ENCODE data around the gene OTOP2.
"Not testable (repeated sequence)": the region's sequence is repeated elsewhere in the genome, so short reads cannot be mapped to it uniquely, and the experiment has no call there.

The OTOP2 gene

GRCh38 chr17:74954665-74955421 is 30.8 kb downstream of the OTOP2 start:
- no peak for DNase-seq

- DNase-seq = no peak
Observed at GRCh38 chr17:74956093-74956492, 32.0 kb downstream of the OTOP2 start.

- peak; percentile 62 to 81 for DNase-seq
Observed at GRCh38 chr17:74957935-74958740, 34.1 kb downstream of the OTOP2 start.

- no peak for DNase-seq
Observed at GRCh38 chr17:74959826-74960515, 35.9 kb downstream of the OTOP2 start.

- peak; percentile 49 to 51 for DNase-seq
Observed at GRCh38 chr17:74960570-74961342, 36.7 kb downstream of the OTOP2 start.

- peak; percentile 75 to 83 for DNase-seq
Observed at GRCh38 chr17:74961657-74962350, 37.7 kb downstream of the OTOP2 start.

- no peak for DNase-seq
Observed at GRCh38 chr17:74962622-74963394, 38.7 kb downstream of the OTOP2 start.

- DNase-seq = no peak
Observed at GRCh38 chr17:74963656-74964055, 39.6 kb downstream of the OTOP2 start.

- DNase-seq = no peak
Observed at GRCh38 chr17:74964246-74964761, 40.2 kb downstream of the OTOP2 start.

GRCh38 chr17:74964988-74965622 is 41.0 kb downstream of the OTOP2 start:
- no peak for DNase-seq

GRCh38 chr17:74968361-74968780 is 44.3 kb downstream of the OTOP2 start:
- DNase-seq = no peak

- not testable (repeated sequence) for DNase-seq
Observed at GRCh38 chr17:74969501-74969900, 45.4 kb downstream of the OTOP2 start.

GRCh38 chr17:74970395-74970794 is 46.3 kb downstream of the OTOP2 start:
- no peak for DNase-seq

GRCh38 chr17:74971069-74971841 is 47.2 kb downstream of the OTOP2 start:
- no peak for DNase-seq

GRCh38 chr17:74971842-74972106 is 47.7 kb downstream of the OTOP2 start:
- no peak for DNase-seq

GRCh38 chr17:74972107-74972972 is 48.3 kb downstream of the OTOP2 start, which contains the start of gene HID1:
Gene HID1 (minus strand): TSS chr17:74972759. CDS start chr17:74972656, 103 bp downstream.
- peak; percentile 76 to 84 for DNase-seq

GRCh38 chr17:74972973-74973328 is 48.9 kb downstream of the OTOP2 start:
- no peak for DNase-seq

- DNase-seq = no peak
Observed at GRCh38 chr17:74975943-74976342, 51.9 kb downstream of the OTOP2 start.

- no peak for DNase-seq
Observed at GRCh38 chr17:74977802-74978201, 53.7 kb downstream of the OTOP2 start.
